NCI-H146 (cell line): ENCODE results near the gene ENKUR.
"Not testable (repeated sequence)": the region's sequence is repeated elsewhere in the genome, so short reads cannot be mapped to it uniquely, and the experiment has no call there.

Experiments
- DNase-seq: peaks from one replicate; lab custom pipeline; 2025; lab: John Stamatoyannopoulos, UW

ENKUR gene

DNA sequence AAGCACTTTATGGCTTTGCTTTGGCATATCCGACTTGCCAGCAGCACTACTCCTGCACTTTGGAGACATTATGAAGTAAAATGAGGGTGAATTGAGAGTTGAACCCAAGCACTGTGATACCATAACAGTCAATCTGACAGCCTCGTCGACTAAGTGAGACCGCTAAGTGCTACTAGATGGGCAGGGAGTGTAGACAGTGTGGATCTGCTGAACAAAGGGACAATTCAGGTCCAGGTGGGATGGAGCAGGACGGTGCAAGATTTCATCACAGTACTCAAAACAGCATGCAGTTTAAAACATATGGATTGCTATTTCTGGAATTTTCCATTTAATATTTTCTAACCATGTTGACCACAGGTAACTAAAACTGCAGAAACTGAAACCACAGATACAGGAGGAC is 42.8 kb downstream of the ENKUR start:
- no peak for DNase-seq

DNA sequence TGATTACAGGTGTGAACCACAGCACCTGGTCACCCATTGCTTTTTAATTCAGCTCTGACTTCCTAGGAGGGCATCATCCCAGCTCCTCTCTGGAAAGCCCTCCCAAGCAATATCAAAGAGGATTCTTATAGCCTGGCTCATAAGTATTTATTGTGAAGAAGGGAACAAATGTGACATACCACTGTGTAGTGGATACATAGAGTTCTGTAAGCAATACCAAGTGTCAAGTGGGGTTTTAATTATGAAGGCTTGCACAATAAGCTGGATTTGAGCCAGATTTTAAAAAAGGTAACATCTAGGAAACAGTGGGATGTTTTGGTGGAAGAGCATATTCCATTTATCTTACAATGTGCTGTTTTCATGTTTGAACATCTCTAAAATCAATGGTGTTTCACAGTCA is 44.6 kb downstream of the ENKUR start:
- DNase-seq, result no peak

DNA sequence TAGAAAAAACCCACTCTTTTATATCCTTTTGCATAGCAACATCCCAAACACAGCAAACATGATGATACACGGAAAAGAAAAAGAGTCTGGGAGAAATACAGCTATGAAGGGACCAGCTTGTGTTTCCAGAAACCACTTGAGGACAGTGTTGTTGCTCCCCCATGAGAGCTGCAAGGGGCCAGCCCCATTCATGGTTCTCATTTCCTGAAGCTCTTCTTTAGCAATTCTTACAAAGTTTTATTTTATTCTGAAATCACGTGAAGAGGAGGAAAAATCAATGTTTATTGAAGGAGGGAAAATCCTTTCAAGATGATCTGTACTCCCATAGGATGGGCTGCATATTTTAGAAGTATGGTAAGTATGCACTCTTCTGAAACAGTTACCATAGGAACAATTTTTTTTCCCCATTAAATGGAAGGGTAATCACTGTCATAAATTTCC is 46.1 kb downstream of the ENKUR start:
- no peak for DNase-seq

DNA sequence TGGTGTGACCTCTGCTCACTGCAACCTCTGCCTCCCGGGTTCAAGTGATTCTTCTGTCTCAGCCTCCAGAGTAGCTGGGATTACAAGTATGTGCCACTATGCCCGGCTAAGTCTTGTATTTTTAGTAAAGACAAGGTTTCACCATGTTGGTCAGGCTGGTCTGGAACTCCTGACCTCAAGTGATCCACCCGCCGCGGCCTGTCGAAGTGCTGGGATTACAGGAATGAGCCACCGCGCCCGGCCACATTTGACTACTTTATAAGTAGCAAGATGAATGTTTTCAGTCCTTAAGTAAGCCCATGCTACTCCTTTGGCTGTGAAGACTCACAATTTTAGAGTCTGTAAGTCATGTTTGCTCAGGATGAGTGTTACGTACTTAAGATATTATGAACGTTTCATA is 47.0 kb downstream of the ENKUR start:
- DNase-seq, result not testable (repeated sequence)

DNA sequence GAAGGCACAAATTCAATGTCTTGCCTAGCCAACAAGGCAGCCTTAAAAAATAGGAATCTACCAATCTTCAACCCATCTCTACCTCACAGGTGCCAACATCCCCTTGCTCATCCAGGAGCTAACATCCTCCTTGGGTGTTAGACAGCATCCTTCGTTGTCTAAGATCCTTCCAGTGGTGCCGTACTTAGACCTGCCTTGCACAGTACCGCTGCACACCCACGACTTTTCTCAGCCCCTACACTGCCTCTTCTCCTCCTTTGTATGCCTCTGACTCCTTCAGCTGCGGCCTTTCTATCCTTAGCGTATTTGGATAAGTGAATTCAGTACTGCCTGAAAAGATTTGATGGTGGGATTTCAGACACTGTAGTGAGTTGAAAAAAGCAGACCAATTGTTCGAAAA is 47.6 kb downstream of the ENKUR start:
- DNase-seq, result no peak

DNA sequence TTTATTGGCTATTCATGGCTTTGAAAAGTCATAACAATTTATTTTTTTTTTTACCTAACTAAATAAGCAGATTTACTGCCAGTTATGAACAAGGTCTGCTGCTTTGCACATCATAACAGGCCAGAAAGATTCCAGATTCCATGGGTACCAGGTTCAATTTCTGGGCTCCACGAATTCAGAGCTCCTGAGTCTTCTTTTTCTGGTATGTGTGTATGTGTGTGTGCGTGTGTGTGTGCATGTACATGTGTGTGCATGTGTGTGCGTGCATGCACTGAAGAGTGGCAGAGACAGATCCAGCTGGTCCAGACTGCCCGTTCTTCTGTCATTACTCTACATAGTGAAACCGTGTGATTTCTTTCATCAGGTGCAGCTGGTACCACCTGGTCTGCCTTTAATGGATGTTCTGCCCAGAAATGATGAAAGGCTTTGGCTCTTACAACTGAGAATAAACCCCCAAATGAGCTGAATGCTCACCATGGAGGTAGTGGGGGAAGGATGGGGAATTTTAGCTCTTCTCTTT is 48.9 kb downstream of the ENKUR start:
- DNase-seq, result no peak

DNA sequence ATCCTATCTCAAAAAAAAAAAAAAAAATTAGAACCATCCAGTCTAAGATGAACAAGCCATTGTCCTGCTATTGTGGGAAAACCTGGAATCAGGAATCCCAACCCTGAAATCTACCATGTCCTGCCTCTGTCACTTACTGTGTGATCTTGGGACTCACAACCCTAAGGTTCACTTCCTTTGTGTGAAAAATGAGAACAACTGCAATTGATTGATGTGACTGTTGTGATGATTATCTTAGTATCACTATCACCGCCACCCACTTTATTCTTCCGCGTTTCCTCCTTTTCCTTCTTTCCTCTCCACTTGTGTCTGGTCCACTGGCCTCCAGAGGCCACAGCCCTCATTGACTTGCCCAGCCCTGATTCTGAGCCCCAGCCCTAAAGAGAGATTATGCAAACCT is 50.9 kb downstream of the ENKUR start:
- no peak for DNase-seq

DNA sequence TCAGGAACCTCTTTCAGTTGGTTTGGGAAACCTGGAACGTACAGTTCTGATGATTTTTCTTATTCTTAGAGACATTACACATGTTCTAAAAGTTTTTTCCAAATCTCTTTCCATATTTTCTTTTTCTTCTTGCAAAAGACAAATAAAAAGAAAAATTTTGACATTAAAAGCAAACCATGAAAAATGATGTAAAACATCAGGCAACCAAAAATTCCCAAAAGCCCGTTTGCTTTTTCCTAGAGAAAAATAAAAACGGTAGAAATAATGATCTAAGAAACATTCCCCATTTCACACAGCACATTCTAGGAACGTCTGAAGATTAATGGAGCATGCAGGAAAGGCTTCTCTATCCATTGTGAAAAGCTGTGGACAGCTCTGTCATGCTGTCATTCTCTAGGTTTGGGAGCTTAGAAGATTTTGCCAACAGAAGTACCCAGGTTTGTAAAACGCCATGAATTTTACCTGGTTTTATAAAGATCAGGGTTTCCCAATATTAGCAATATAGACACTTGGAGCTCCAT is 52.4 kb downstream of the ENKUR start:
- no peak for DNase-seq

DNA sequence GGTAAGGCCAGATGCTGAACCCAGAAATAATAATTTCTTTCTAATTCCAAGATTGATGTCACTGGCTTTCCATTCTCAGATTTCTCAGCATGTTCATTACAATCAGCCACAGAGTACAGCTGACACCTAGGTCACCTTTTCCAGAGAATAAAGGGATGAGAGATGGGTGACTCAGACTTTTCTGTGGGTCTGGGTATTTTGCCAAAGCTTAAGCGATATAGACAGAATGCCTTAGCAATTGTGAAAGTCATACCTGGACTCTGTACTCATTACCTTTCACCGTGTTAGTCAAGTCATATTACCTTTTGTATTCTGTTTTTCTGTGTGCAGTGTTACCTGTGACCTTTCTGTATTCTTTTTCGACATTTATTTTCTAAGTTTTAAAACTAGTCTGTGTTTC is 53.0 kb downstream of the ENKUR start:
- DNase-seq, result no peak

DNA sequence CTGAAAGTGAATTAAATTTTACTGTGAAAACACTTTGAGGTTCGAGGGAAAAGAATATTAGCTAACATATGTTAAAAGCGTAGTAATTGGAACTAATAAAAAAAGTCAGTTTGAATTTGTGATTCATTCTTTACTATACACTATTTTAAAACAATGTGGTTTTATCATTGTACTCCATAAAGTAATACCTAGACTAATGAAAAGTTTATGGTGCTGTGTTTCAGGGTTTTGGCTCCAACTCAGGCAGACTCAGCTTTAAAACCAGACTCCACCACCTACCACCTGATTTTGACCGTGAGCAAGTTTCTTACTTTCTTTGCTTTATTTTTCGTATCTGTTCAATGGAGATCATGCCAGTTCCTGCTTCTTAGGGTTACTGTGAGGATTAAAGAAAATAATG is 54.4 kb downstream of the ENKUR start:
- no peak for DNase-seq

DNA sequence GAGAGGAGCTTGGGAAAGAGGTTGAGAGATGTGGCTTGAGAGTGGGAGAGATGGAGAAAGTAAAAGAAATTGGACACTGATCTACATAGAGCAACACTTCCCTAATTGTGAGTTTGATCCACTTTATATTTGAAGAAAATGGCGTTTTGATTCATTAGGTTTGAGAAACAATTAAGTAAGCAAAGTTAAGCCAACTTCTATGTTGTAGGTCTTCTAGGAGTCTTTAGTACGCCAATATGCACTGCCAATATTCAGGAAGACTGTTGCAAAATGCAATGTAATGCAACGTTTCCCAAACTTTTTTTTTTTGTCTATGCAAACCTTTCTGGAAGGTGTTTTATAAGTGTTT is 56.6 kb downstream of the ENKUR start:
- DNase-seq, result no peak

DNA sequence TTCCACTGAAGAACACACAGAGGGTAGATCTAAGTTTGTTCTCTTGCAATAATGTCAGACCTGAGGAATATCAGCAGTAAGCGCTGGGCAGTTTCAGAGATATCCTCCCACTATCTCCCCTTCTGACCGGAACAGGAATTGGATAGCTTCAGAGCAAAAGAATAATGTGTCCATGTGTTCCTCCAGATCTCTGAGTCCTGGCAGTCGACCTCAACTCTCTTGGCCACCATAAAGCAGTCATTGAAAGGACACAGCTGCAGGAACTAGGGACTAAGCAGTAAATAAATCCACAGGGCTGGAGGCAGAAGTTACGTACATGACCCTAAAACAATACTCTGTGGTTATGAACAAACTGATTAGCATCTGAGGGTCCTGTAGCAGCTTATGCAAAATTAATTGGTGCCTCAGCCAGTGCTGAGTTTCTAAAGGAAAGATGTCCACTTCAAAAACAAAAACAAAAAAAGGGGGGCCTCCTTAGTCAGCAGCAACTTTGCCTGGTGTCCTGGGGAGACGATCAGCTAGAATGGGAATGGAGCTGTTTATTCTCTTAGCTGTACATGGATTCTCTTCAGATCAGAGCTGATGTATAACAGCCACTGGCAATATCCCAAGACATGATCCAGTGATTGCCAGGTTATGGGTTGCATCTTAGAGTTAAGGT is 57.1 kb downstream of the ENKUR start:
- no peak for DNase-seq

DNA sequence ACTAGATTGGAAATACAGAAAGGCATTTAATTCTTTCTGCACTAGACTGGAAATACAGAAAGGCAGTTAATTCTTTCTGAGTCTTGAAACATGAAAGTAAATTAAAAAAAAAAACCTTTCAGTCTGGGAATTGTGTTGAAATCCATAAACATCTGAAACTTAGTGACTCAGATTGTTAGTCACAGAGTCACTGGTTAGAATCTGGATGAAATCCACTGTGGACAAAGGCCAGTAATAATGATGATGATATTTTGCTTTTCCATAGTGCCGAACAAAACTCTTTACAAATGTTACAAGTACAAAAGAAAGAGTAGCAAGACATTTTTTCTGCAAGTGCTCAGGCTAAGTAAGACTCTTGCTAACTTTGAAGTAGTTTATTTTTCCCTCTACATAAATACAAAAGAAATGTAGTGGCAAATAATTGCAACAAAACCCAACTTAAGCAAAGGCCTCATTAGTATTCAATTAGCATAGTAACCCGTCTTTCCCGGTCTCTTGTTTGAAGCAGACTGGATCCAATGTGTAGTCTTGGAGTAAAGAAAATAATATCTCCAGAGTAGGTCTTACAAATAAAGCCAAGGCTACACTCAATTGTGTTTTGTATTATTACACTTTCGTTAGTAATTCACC is 57.8 kb downstream of the ENKUR start:
- no peak for DNase-seq

DNA sequence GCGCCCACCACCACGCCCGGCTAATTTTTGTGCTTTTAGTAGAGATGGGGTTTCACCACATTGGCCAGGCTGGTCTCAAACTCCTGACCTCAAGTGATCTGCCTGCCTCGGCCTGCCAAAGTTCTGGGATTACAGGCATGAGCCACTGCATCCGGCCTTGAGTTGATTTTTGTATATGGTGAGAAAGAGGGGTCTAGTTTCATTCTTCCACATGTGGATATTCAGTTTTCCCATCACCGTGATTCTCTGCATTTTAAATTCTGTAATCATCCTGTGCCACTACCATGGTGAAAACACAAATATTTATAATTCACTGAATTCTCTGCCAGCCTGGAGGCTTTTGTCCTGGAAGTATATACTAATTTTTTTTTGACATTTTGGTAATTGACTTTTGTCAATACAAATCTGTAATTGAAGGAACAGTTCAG is 58.3 kb downstream of the ENKUR start:
- DNase-seq, result not testable (repeated sequence)

DNA sequence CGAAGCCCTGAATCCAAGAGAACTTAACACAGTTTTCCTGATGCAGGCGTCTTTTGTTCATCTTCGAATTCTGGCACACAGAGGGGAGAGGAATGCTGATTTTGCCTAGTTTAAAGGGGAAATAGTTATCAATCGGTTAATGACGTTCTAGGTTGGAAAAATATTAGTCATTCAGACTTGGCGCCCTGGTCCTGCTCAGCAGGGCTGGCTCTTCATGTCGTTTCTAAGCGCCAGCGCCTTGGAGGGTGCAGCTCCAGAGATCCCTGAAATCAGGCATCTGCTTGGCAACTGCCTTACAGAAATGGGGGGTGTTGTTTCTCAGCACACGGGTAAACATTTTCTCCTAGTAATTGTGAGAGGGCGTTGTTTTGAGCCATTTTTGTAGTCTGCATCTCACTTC is 62.3 kb downstream of the ENKUR start:
- DNase-seq, result peak; percentile 51

DNA sequence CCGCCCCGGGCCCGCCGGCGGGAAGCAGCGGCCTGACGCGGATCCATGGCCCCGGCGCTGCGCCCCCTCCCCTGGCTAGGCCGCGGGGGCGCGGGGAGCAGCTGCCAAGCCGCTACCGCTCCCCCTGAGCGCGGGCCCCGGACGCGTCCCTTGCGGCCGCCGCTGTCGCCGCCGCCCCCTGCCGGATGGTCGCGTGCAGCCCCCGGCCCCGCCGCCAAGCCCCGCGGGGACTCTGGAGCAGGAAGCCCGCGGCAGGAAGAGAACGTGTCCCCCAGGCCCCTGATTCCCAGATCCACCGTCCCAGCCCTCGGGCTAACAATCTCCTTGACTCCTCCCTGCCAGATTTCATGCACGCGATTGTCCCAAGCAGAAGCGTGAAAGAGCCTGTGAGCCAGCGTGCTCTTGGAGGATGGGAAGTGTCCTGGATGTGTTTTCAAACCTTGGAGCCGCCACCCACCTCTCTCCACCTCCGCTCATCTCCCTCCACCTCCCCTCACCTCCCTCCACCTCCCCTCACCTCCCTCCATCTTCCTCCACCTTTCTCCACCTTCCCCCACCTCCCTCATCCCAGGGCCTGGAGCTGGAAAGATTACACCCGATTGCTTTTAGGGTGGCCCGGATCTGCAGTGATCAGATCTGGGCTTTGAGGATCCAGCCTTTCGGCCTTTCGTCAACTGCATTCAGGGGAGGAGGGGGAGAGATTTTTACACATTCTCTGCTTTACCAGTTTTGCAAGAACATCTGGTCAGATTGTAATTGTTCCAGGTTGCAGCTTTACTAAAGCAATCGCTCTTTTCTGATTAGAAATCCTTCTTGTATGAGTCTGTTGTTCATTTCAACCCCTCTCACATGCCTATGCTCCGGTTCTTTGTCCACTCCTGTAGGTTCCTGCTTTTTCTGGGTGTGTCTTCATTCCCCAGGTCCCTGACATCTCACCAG is 63.0 kb downstream of the ENKUR start:
- DNase-seq, result peak; percentile 94

DNA sequence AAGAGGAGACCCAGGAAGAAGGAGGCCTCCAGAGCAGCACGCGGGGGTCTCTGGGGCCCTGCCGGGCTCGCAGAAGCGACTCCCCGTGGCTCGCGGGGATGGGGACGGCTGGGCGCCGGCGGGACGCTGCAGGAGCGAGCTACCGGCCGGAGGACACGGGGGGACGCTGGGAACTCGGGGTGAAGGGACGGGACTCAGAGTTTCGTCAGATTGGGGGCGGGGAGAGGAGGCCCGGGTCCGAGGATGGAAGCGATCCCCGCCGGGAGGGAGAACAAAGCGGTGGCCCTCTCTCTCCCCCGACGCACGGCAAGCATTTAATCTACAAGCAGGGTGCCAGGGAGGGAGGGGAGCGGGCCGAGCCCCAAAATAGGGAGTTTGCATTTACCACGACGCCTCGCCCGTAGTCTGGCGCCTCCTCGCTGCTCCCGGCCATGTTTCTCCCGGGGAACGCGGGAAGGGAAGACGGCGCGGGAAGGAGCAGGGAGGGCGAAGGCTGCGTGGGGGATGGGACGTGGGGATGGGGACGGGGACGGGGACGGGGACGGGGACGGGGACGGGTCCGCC is 63.7 kb downstream of the ENKUR start, which contains the start of gene PRTFDC1:
PRTFDC1 (minus strand) TSS at position 464 of the 564 bp plus-strand sequence; CDS start at position 433, 31 bp downstream.
- DNase-seq, result peak; percentile 91

DNA sequence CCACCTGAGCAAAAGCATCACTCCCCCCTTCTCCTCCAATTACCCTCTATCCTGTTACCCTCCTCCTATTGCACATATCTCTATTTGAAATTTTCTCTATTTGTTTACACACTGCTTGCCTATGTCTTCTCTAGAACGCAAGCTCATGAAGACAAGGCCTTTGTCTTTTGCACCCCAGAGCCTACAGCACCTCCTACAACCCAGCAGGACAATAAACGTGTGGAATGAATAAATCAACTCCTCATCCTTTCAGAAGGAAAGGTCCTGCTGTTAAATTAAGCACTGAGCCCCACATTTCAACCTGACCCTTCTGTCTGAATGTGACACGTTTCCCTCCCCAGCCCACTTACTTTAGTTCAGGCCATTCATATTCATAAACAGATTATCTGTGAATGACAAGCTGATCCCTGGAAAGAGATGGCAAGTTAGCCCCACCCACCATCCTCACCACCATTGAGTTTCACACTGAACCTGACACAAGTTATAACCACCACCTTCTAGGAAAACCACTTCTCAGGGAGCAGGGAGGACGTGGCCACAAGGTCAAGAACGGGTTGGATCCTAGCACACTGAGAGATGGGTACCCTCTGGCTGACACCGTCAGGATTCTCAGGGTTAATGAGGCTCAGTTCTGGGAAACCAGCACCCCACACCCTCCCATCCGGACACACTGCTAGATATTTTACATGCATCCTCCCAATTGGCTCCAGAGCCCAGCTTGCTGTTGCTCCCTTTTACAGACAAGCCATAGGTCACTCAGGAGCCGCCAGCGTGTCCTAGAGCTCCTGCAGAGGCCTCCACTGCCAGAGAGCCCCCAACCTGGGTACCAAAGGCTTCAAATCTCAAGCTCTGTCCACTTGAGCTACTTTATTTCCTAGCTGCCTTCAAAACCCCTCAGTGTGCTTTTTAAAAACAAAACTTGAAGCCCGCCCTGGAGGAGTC is 64.5 kb downstream of the ENKUR start:
- DNase-seq, result peak; percentile 92

DNA sequence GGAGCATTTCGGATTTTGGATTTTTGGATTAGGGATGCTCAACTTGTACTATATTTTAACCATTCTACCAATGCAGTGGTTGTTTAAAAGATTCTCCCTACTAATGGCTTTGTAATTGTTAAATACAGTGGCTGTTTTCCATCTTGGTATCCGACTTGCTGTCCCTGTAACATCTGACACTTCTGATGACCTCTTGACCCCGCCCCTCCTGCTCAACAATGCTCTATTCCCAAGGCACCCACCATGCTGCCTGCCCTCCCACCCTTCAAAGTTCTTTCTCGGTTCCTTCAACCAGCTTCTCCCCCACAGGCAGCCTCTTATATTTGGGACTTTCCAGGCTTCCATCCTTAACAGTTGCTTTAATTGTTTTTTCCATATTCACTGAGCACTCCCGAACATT is 65.5 kb downstream of the ENKUR start:
- no peak for DNase-seq

DNA sequence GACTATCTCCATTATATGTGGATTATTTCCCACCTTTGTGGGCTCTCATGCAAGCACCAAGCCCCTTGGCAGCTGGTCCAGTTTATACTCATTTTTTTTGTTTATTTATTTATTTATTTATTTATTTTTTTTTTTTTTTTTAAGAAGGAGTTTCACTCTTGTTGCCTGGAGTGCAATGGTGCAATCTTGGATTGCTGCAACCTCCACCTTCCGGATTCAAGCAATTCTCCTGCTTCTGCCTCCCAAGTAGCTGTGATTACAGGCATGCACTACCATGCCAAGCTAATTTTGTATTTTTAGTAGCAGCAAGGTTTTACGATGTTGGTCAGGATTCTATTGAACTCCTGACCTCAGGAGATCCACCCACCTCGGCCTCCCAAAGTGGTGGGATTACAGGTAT is 66.3 kb downstream of the ENKUR start:
- no peak for DNase-seq
